HG03095 (cell line): Measurements from ENCODE around the gene SUGP1.
A peak's percentile ranks its signal among the peaks of the same experiment; 100 is the strongest.
"Not testable (repeated sequence)": the region's sequence is repeated elsewhere in the genome, so short reads cannot be mapped to it uniquely, and the experiment has no call there.

Source experiments
- ATAC-seq: cut with Tn5 transposase; IDR thresholded peaks from one replicate; pipeline ENCODE4 v1.9.1; 2021; ENCODE audit warnings: moderate library complexity; ENCODE audit not compliant: unreplicated experiment

Gene SUGP1

GRCh38 chr19:19320361-19321140 lies at the start of gene SUGP1, which contains the start of gene MAU2:
Gene SUGP1, minus strand, starts transcription at chr19:19320509. Its CDS starts 13 bp downstream, at chr19:19320496.
Gene MAU2, plus strand, starts transcription at chr19:19320829. Its CDS starts 31 bp downstream, at chr19:19320860.
- peak; percentile 86 for ATAC-seq

- ATAC-seq: no peak
Observed at GRCh38 chr19:19368087-19368486, 47.8 kb upstream of the SUGP1 start.

GRCh38 chr19:19366434-19367396 lies 46.4 kb upstream of the SUGP1 start:
- no peak for ATAC-seq

GRCh38 chr19:19362075-19362474 lies 41.8 kb upstream of the SUGP1 start:
- ATAC-seq: no peak

- no peak for ATAC-seq
Observed at GRCh38 chr19:19361075-19361594, 40.8 kb upstream of the SUGP1 start.

- no peak for ATAC-seq
Observed at GRCh38 chr19:19356901-19357566, 36.7 kb upstream of the SUGP1 start.

- no peak for ATAC-seq
Observed at GRCh38 chr19:19356500-19356899, 36.2 kb upstream of the SUGP1 start.

GRCh38 chr19:19355606-19356139 lies 35.4 kb upstream of the SUGP1 start:
- no peak for ATAC-seq

- no peak for ATAC-seq
Observed at GRCh38 chr19:19354932-19355331, 34.6 kb upstream of the SUGP1 start.

GRCh38 chr19:19354007-19354406 lies 33.7 kb upstream of the SUGP1 start:
- no peak for ATAC-seq

GRCh38 chr19:19352823-19353222 lies 32.5 kb upstream of the SUGP1 start:
- ATAC-seq: no peak

GRCh38 chr19:19350756-19351155 lies 30.4 kb upstream of the SUGP1 start:
- not testable (repeated sequence) for ATAC-seq

GRCh38 chr19:19349365-19349764 lies 29.1 kb upstream of the SUGP1 start:
- ATAC-seq: no peak

- ATAC-seq: no peak
Observed at GRCh38 chr19:19348266-19348665, 28.0 kb upstream of the SUGP1 start.

- no peak for ATAC-seq
Observed at GRCh38 chr19:19347401-19348110, 27.2 kb upstream of the SUGP1 start.

GRCh38 chr19:19345970-19346369 lies 25.7 kb upstream of the SUGP1 start:
- ATAC-seq: no peak

- no peak for ATAC-seq
Observed at GRCh38 chr19:19345232-19345631, 24.9 kb upstream of the SUGP1 start.

GRCh38 chr19:19343762-19344161 lies 23.5 kb upstream of the SUGP1 start:
- no peak for ATAC-seq

GRCh38 chr19:19343016-19343362 lies 22.7 kb upstream of the SUGP1 start:
- ATAC-seq: no peak
